ENCODE data around the gene IL21R.

The IL21R gene
- total RNA-seq = 91.2 to 228 (median 184) reads per million in 9 experiments

- Mint-ChIP-seq H3K9me3 (no peaks in the 10 kb centered on the region), H3K27me3 (no peaks in the 10 kb centered on the region), H3K27ac (peak within 1 kb of the TSS; percentile 99), H3K4me3 (peak within 1 kb of the TSS; percentile 95 to 97), H3K36me3 (ENCODE audit: insufficient read depth) (peaks cover 54% of the 10 kb centered on the region), H3K4me1 (ENCODE audit: low read depth in 2 of 2) (peaks cover 58% of the 10 kb centered on the region in 2 donors)
- peak; percentile 78 for ATAC-seq (replicated peaks)
- DNase-seq = peak; percentile 85 to 90 (median 86)
Measured at GRCh38 chr16:27401768-27402568, at the start of gene IL21R. TSS of gene IL21R (plus strand) at chr16:27402174. CDS start at chr16:27430072, 27,898 bp downstream.

GRCh38 chr16:27353853-27354252 is 48.1 kb upstream of the IL21R start:
- Mint-ChIP-seq H3K9me3 (no peaks in the 10 kb centered on the region), H3K36me3 (ENCODE audit: insufficient read depth) (peaks cover 53% of the 10 kb centered on the region), H3K4me1 (ENCODE audit: low read depth in 2 of 2) (peaks cover 3% of the 10 kb centered on the region in 2 donors), H3K4me3 (no peak overlapping the region), H3K27ac (peak overlapping the region; percentile 33 to 45), H3K27me3 (no peaks in the 10 kb centered on the region)
- no peak for ATAC-seq (replicated peaks)
- no peak for DNase-seq

GRCh38 chr16:27355610-27356009 is 46.4 kb upstream of the IL21R start:
- DNase-seq = peak in 2 of 3 experiments; percentile 13 to 22
- Mint-ChIP-seq H3K27ac (peak overlapping the region; percentile 77 to 82), H3K9me3 (no peaks in the 10 kb centered on the region), H3K4me1 (ENCODE audit: low read depth in 2 of 2) (peaks cover 3% of the 10 kb centered on the region in 2 donors), H3K27me3 (no peaks in the 10 kb centered on the region), H3K36me3 (ENCODE audit: insufficient read depth) (peaks cover 58% of the 10 kb centered on the region), H3K4me3 (no peak overlapping the region)
- peak; percentile 62 for ATAC-seq (replicated peaks)

GRCh38 chr16:27356794-27357193 is 45.2 kb upstream of the IL21R start:
- H3K27ac Mint-ChIP-seq = peak overlapping the region in 1 of 2 donors; percentile 77

GRCh38 chr16:27359051-27359450 is 42.9 kb upstream of the IL21R start:
- H3K4me3 Mint-ChIP-seq = no peak overlapping the region
- peaks cover 55% of the 10 kb centered on the region for H3K36me3 Mint-ChIP-seq (ENCODE audit: insufficient read depth)
- H3K4me1 Mint-ChIP-seq (ENCODE audit: low read depth in 2 of 2) = peaks cover 0 to 11% of the 10 kb centered on the region in 2 donors
- no peaks in the 10 kb centered on the region for H3K9me3 Mint-ChIP-seq
- DNase-seq = no peak
- peak overlapping the region; percentile 58 to 74 for H3K27ac Mint-ChIP-seq
- no peak for ATAC-seq (replicated peaks)
- no peaks in the 10 kb centered on the region for H3K27me3 Mint-ChIP-seq

More at GRCh38 chr16:27356794-27357193, 45.2 kb upstream of the IL21R start:
- Mint-ChIP-seq H3K27me3 (no peaks in the 10 kb centered on the region), H3K4me1 (ENCODE audit: low read depth in 2 of 2) (peaks cover 3% of the 10 kb centered on the region in 2 donors), H3K36me3 (ENCODE audit: insufficient read depth) (peaks cover 56% of the 10 kb centered on the region), H3K9me3 (no peaks in the 10 kb centered on the region), H3K4me3 (no peak overlapping the region)
- ATAC-seq (replicated peaks) (no peak), DNase-seq (no peak)

GRCh38 chr16:27359615-27360014 is 42.4 kb upstream of the IL21R start:
- Mint-ChIP-seq H3K27ac (peak overlapping the region in 1 of 2 donors; percentile 58), H3K36me3 (ENCODE audit: insufficient read depth) (peaks cover 49% of the 10 kb centered on the region), H3K9me3 (no peaks in the 10 kb centered on the region), H3K27me3 (no peaks in the 10 kb centered on the region), H3K4me1 (ENCODE audit: low read depth in 2 of 2) (peaks cover 0 to 11% of the 10 kb centered on the region in 2 donors), H3K4me3 (no peak overlapping the region)
- ATAC-seq (replicated peaks) (no peak), DNase-seq (no peak)

GRCh38 chr16:27361987-27362386 is 40.0 kb upstream of the IL21R start:
- peaks cover 35% of the 10 kb centered on the region for H3K36me3 Mint-ChIP-seq (ENCODE audit: insufficient read depth)
- DNase-seq (no peak), ATAC-seq (replicated peaks) (no peak)
- no peak overlapping the region for H3K4me3 Mint-ChIP-seq
- peaks cover 4 to 14% of the 10 kb centered on the region in 2 donors for H3K4me1 Mint-ChIP-seq (ENCODE audit: low read depth in 2 of 2)
- no peaks in the 10 kb centered on the region for H3K9me3 Mint-ChIP-seq
- peak overlapping the region; percentile 38 to 62 for H3K27ac Mint-ChIP-seq
- no peaks in the 10 kb centered on the region for H3K27me3 Mint-ChIP-seq

GRCh38 chr16:27362570-27363245 is 39.3 kb upstream of the IL21R start:
- no peak for ATAC-seq (replicated peaks)
- no peak overlapping the region for H3K4me3 Mint-ChIP-seq
- H3K9me3 Mint-ChIP-seq = no peaks in the 10 kb centered on the region
- H3K4me1 Mint-ChIP-seq (ENCODE audit: low read depth in 2 of 2) = peaks cover 6 to 16% of the 10 kb centered on the region in 2 donors
- no peak for DNase-seq
- peaks cover 38% of the 10 kb centered on the region for H3K36me3 Mint-ChIP-seq (ENCODE audit: insufficient read depth)
- H3K27me3 Mint-ChIP-seq = no peaks in the 10 kb centered on the region
- H3K27ac Mint-ChIP-seq = peak overlapping the region in 1 of 2 donors; percentile 62

GRCh38 chr16:27363246-27363632 is 38.7 kb upstream of the IL21R start:
- Mint-ChIP-seq H3K9me3 (no peaks in the 10 kb centered on the region), H3K4me1 (ENCODE audit: low read depth in 2 of 2) (peaks cover 12 to 22% of the 10 kb centered on the region in 2 donors), H3K27me3 (no peaks in the 10 kb centered on the region), H3K27ac (peak overlapping the region; percentile 62 to 84), H3K4me3 (no peak overlapping the region), H3K36me3 (ENCODE audit: insufficient read depth) (peaks cover 40% of the 10 kb centered on the region)
- ATAC-seq (replicated peaks) (no peak), DNase-seq (no peak)

GRCh38 chr16:27363797-27364196 is 38.2 kb upstream of the IL21R start:
- no peak for ATAC-seq (replicated peaks)
- Mint-ChIP-seq H3K27ac (peak overlapping the region; percentile 62 to 84), H3K27me3 (no peaks in the 10 kb centered on the region), H3K4me3 (no peak overlapping the region), H3K4me1 (ENCODE audit: low read depth in 2 of 2) (peaks cover 15 to 25% of the 10 kb centered on the region in 2 donors), H3K9me3 (no peaks in the 10 kb centered on the region), H3K36me3 (ENCODE audit: insufficient read depth) (peaks cover 36% of the 10 kb centered on the region)
- DNase-seq = no peak

GRCh38 chr16:27364493-27365141 is 37.4 kb upstream of the IL21R start:
- DNase-seq (no peak), ATAC-seq (replicated peaks) (no peak)
- peak overlapping the region; percentile 62 to 84 for H3K27ac Mint-ChIP-seq
- H3K9me3 Mint-ChIP-seq = no peaks in the 10 kb centered on the region
- H3K4me1 Mint-ChIP-seq (ENCODE audit: low read depth in 2 of 2) = peaks cover 15 to 25% of the 10 kb centered on the region in 2 donors
- H3K27me3 Mint-ChIP-seq = no peaks in the 10 kb centered on the region
- H3K36me3 Mint-ChIP-seq (ENCODE audit: insufficient read depth) = peaks cover 31% of the 10 kb centered on the region
- H3K4me3 Mint-ChIP-seq = no peak overlapping the region

- H3K27ac Mint-ChIP-seq = peak overlapping the region; percentile 84 to 98
- no peak for DNase-seq
- H3K9me3 Mint-ChIP-seq = no peaks in the 10 kb centered on the region
- peaks cover 15 to 27% of the 10 kb centered on the region in 2 donors for H3K4me1 Mint-ChIP-seq (ENCODE audit: low read depth in 2 of 2)
- H3K27me3 Mint-ChIP-seq = no peaks in the 10 kb centered on the region
- ATAC-seq (replicated peaks) = no peak
- peaks cover 26% of the 10 kb centered on the region for H3K36me3 Mint-ChIP-seq (ENCODE audit: insufficient read depth)
- no peak overlapping the region for H3K4me3 Mint-ChIP-seq
Measured at GRCh38 chr16:27365142-27366089, 36.6 kb upstream of the IL21R start.

Measured in effector memory CD8-positive, alpha-beta T cell (primary cell).